ENCODE results near the gene RTP3.

The RTP3 gene

GRCh38 chr3:46498916-46499519 is 1.2 kb downstream of the RTP3 start:
- no peaks in the 10 kb centered on the region for H3K36me3 ChIP-seq (ENCODE audit: insufficient read depth)
- no peak overlapping the region for H3K4me3 ChIP-seq (IDR thresholded peaks at IDR 0.05; ENCODE audit: insufficient read depth, low read depth, low read length)
- no peak overlapping the region for H3K27ac ChIP-seq
- no peaks in the 10 kb centered on the region for H4K20me1 ChIP-seq (ENCODE audit: insufficient read depth)
- no peak for TF ChIP-seq CTCF (conservative IDR thresholded peaks at IDR 0.05; ENCODE audit: low read depth, low read length)
- H3K27me3 ChIP-seq (ENCODE audit: insufficient read depth, low read depth), result no peaks in the 10 kb centered on the region
- H3K79me2 ChIP-seq (ENCODE audit: insufficient read depth, low read depth), result no peaks in the 10 kb centered on the region
- H3K4me1 ChIP-seq (ENCODE audit: low read depth, poor library complexity, severe bottlenecking), result peaks cover 10% of the 10 kb centered on the region
- H3K9ac ChIP-seq, result no peak overlapping the region
- H3K4me2 ChIP-seq, result no peak overlapping the region
- H2AFZ ChIP-seq (ENCODE audit: low read depth), result no peak overlapping the region

- H4K20me1 ChIP-seq (ENCODE audit: insufficient read depth), result no peaks in the 10 kb centered on the region
- TF ChIP-seq CTCF (conservative IDR thresholded peaks at IDR 0.05; ENCODE audit: low read depth, low read length), result no peak
- no peak overlapping the region for H3K27ac ChIP-seq
- H3K4me1 ChIP-seq (ENCODE audit: low read depth, poor library complexity, severe bottlenecking), result peaks cover 26% of the 10 kb centered on the region
- H3K9ac ChIP-seq, result no peak overlapping the region
- H2AFZ ChIP-seq (ENCODE audit: low read depth), result no peak overlapping the region
- no peak overlapping the region for H3K4me2 ChIP-seq
- H3K27me3 ChIP-seq (ENCODE audit: insufficient read depth, low read depth), result no peaks in the 10 kb centered on the region
- H3K36me3 ChIP-seq (ENCODE audit: insufficient read depth), result no peaks in the 10 kb centered on the region
- H3K4me3 ChIP-seq (IDR thresholded peaks at IDR 0.05; ENCODE audit: insufficient read depth, low read depth, low read length), result no peak overlapping the region
- H3K79me2 ChIP-seq (ENCODE audit: insufficient read depth, low read depth), result no peaks in the 10 kb centered on the region
Measured at GRCh38 chr3:46500656-46501635, 3.2 kb downstream of the RTP3 start.

GRCh38 chr3:46501702-46502101 is 3.9 kb downstream of the RTP3 start:
- Histone ChIP-seq H3K9ac (no peak overlapping the region), H3K4me2 (no peak overlapping the region), H2AFZ (ENCODE audit: low read depth) (no peak overlapping the region), H3K27me3 (ENCODE audit: insufficient read depth, low read depth) (no peaks in the 10 kb centered on the region), H3K36me3 (ENCODE audit: insufficient read depth) (no peaks in the 10 kb centered on the region), H4K20me1 (ENCODE audit: insufficient read depth) (no peaks in the 10 kb centered on the region), H3K4me3 (IDR thresholded peaks at IDR 0.05; ENCODE audit: insufficient read depth, low read depth, low read length) (no peak overlapping the region), H3K4me1 (ENCODE audit: low read depth, poor library complexity, severe bottlenecking) (peaks cover 28% of the 10 kb centered on the region), H3K27ac (no peak overlapping the region), H3K79me2 (ENCODE audit: insufficient read depth, low read depth) (no peaks in the 10 kb centered on the region)
- TF ChIP-seq CTCF (conservative IDR thresholded peaks at IDR 0.05; ENCODE audit: low read depth, low read length), result no peak

- H3K36me3 ChIP-seq (ENCODE audit: insufficient read depth), result no peaks in the 10 kb centered on the region
- no peak overlapping the region for H3K27ac ChIP-seq
- no peaks in the 10 kb centered on the region for H3K27me3 ChIP-seq (ENCODE audit: insufficient read depth, low read depth)
- no peak overlapping the region for H3K4me2 ChIP-seq
- no peak overlapping the region for H3K9ac ChIP-seq
- no peak for TF ChIP-seq CTCF (conservative IDR thresholded peaks at IDR 0.05; ENCODE audit: low read depth, low read length)
- H3K79me2 ChIP-seq (ENCODE audit: insufficient read depth, low read depth), result no peaks in the 10 kb centered on the region
- no peaks in the 10 kb centered on the region for H4K20me1 ChIP-seq (ENCODE audit: insufficient read depth)
- no peak overlapping the region for H3K4me3 ChIP-seq (IDR thresholded peaks at IDR 0.05; ENCODE audit: insufficient read depth, low read depth, low read length)
- no peak overlapping the region for H2AFZ ChIP-seq (ENCODE audit: low read depth)
- H3K4me1 ChIP-seq (ENCODE audit: low read depth, poor library complexity, severe bottlenecking), result peaks cover 25% of the 10 kb centered on the region
Measured at GRCh38 chr3:46503200-46503874, 5.6 kb downstream of the RTP3 start.

Data from KMS-11 (cell line).